Measurements from ENCODE around the gene ZBTB49.
"Not testable (repeated sequence)": the region's sequence is repeated elsewhere in the genome, so short reads cannot be mapped to it uniquely, and the experiment has no call there.

ZBTB49 gene

DNA sequence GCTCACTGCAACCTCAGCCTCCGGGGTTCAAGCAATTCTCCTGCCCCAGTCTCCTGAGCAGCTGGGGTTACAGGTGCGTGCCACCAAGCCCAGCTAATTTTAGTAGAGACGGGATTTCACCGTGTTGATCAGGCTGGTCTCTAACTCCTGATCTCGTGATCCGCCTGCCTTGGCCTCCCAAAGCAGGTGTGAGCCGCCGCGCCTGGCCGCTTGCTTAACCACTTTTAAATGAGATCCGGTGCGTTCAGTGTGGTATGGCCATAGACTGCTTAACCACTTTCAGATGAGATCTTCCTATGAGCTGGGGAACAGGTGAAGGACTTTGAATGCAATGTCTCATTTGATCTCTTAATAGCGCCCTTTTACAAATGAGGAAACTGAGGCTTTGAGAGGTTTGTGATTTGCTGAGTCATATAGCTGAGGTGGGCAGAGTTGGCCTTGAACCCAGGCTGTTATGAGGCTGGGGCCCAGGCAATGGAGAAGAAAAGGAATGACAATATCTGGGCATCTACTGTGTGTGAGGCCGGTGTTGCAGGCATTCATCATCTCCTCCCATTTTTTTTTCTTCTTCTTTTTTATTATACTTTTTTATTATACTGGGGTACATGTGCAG is 55.0 kb downstream of the ZBTB49 start:
- DNase-seq (ENCODE audit: low read depth): no peak
- no peak overlapping the region for H3K4me3 ChIP-seq (ENCODE audit: low read depth, low read length)

DNA sequence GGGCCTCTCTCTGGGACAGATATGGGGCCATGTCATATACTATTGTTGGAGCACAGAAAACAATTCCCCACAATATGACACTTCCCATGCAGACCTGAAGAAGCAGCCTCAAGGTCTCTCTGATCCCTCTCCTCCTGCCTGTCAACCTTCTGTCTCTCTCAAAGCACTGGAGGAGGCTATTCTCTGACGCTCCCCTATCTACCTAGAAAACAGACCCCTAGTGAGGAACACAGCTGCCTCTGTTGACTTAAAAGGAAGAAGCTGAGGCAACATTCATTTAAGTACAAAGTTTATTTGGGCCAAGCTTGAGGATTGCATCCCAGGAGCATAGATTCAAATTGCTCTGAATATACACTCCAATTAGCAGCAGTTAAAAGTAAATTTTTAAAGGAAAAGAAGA is 57.5 kb downstream of the ZBTB49 start:
- no peak for DNase-seq (ENCODE audit: low read depth)

GRCh38 chr4:4348585-4348984 is 58.5 kb downstream of the ZBTB49 start:
- not testable (repeated sequence) for DNase-seq (ENCODE audit: low read depth)

More for the DNA sequence above, 57.5 kb downstream of the ZBTB49 start:
- no peak overlapping the region for H3K4me3 ChIP-seq (ENCODE audit: low read depth, low read length)

GRCh38 chr4:4349867-4350266 is 59.8 kb downstream of the ZBTB49 start:
- no peak for DNase-seq (ENCODE audit: low read depth)
- no peak overlapping the region for H3K4me3 ChIP-seq (ENCODE audit: low read depth, low read length)

More at GRCh38 chr4:4348585-4348984, 58.5 kb downstream of the ZBTB49 start:
- not testable (repeated sequence) for H3K4me3 ChIP-seq (ENCODE audit: low read depth, low read length)

DNA sequence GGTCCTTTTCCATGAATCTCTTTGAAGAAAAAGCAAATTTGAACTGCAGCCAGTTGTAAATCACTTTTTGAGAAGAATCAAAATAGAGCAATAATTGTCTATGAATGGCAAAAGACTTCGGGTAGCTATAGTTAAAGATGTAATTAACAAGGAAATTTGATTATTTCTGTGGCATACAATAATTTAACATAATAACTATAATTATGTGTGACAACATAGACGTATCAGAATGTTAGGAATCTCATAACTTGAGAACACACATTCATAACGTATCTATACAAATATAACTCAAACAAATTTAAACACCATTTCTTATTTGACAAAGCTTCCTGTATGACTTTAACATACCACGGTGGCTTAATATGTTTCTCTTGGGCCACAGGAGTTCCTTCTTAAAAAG is 60.9 kb downstream of the ZBTB49 start:
- no peak for DNase-seq (ENCODE audit: low read depth)
- no peak overlapping the region for H3K4me3 ChIP-seq (ENCODE audit: low read depth, low read length)

DNA sequence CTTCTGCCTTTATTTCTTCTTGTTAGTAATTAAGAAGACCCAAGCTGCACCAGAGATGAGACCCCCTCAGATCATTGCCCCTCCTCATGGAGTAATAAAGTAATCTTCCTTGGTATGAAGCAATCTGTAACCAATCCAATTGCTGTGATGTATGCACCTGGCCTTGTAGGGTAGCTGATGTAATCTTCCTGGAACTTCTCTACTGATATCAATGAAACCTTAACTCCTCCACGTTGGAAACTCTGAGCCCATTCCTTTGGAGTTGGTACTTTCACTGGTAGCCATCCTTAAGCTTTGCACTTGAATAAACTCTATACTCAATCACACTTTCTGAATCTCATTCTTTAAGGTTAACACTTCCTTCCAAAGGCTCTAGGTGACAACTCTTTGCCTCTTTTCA is 65.3 kb downstream of the ZBTB49 start:
- no peak for DNase-seq (ENCODE audit: low read depth)
- H3K4me3 ChIP-seq (ENCODE audit: low read depth, low read length): no peak overlapping the region

- DNase-seq (ENCODE audit: low read depth): no peak
- no peak overlapping the region for H3K4me3 ChIP-seq (ENCODE audit: low read depth, low read length)
Measured at GRCh38 chr4:4356106-4357041, 66.3 kb downstream of the ZBTB49 start.

DNA sequence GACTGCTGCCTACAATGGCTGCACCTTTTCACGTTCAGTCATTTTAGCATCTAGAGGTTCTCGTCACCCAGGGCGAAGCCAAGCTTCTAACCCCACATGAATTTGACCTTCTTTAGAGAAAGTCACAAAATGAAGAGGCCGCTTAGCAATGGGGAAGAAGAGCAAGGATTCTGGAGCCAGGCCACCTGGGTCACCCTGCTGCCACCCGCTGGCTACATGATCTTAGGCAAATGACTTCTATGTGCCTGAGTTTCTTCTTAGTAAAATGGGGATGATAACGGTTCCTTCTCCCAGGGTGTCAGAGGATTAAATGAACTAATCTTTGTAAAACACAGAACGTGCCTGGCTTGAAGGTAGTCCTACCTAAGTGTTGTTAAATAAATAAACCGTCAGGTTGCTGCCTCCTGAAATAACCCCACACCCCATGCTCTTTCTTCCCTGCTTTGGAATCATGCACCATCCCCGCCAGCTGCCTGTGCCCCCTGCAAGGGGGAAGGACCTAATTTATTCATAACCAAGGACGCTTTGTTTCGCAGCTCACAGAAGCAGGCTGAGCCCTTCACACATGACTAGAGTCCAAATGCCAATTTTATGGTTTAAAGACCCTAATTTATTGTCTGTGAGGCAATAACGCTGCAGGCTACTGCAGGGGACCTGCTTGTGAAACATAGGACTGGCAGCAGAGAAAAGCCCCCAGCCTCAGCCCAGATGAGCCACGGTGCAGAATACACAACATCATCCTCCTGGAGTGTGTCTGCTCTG is 68.2 kb downstream of the ZBTB49 start:
- DNase-seq (ENCODE audit: low read depth): no peak
- no peak overlapping the region for H3K4me3 ChIP-seq (ENCODE audit: low read depth, low read length)

DNA sequence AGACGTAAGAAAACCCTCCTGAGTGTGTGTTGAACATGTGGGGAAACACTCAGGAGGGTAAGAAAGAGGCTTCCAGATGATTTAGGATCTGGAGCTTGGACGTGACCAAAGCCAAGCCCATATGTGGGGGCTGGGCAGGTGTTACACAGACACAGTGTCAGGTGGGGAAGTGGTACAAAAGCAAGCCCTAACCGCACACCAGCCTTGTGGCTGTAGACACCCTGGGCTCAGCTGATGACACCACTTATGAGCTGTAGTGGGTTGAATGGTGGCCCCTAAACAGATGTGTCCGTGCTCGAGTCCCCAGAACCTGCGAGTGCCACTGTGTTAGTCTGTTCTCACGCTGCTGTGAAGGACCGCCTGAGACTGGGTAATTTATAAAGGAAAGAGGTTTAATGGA is 71.8 kb downstream of the ZBTB49 start:
- no peak for DNase-seq (ENCODE audit: low read depth)
- H3K4me3 ChIP-seq (ENCODE audit: low read depth, low read length): no peak overlapping the region

- no peak for DNase-seq (ENCODE audit: low read depth)
- no peak overlapping the region for H3K4me3 ChIP-seq (ENCODE audit: low read depth, low read length)
Measured at GRCh38 chr4:4362991-4363697, 73.1 kb downstream of the ZBTB49 start.

- no peak overlapping the region for H3K4me3 ChIP-seq (ENCODE audit: low read depth, low read length)
- DNase-seq (ENCODE audit: low read depth): no peak
Measured at GRCh38 chr4:4364061-4364460, 74.0 kb downstream of the ZBTB49 start.

- H3K4me3 ChIP-seq (ENCODE audit: low read depth, low read length): no peak overlapping the region
- no peak for DNase-seq (ENCODE audit: low read depth)
Measured at GRCh38 chr4:4364486-4365208, 74.6 kb downstream of the ZBTB49 start.

DNA sequence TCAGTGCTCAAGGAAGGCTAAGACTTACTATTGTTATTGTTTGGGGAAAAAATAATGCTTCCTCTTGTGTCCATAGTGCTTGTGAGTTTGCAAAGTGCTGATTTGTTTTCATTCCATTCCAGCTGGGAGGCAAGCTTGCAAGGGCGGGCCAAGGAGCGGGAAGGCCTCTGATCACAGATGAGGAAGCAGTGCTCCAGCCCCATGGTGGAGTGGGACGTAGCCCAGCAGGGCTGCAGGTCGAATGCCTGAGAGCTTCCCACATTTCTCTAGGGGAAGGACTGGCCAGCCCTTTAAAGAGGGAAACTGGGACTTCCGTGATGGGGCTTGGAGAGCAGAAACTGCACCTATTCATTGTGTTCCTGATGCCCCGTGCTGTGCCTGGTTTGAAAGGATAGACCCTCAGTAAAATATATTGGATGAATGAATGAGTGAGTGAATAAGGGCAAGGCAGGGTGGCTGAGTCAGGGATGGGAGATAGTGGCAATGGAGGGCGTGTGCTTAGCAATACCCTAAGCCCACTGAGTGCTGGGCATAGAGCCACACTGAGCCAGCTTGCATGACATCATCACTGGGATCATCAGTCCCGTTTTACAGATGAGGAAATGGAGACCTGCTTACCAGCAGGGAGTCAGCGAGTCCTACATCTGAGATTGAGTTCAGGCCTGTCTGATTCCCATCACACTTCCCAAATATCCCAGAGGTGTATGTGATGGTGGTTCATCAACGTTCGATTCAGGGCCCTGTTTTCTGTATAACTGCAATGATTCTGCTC is 78.9 kb downstream of the ZBTB49 start:
- no peak for DNase-seq (ENCODE audit: low read depth)
- no peak overlapping the region for H3K4me3 ChIP-seq (ENCODE audit: low read depth, low read length)

All from skeletal muscle cell (primary cell).